Vagina (tissue), 2 donors: ENCODE measurements around the gene TMEM131L. TPM values are rescaled to one million over a fixed set of nuclear protein-coding genes. Genes with fewer than 3 reads are reported as not detected.
A peak's percentile ranks its signal among the peaks of the same experiment; 100 is the strongest.

Source experiments
- DNase-seq, 2 donors: peaks; one replicate each; pipeline ENCODE4 v3.0.0-alpha.2; 2017; ENCODE audit errors: extremely low spot score in 2 of 2
- H3K27ac ChIP-seq: fragments of 200-600 bp; sonication (generic); one replicate; pipeline ENCODE4 v1.5.1; 2019
- H3K27me3 ChIP-seq: fragments of 200-600 bp; sonication (generic); one replicate; pipeline ENCODE4 v1.5.1; 2019
- H3K36me3 ChIP-seq, 2 donors: fragments of 200-600 bp; sonication (generic); one replicate each; pipeline ENCODE4 v1.5.1; 2017 to 2019
- H3K4me1 ChIP-seq: fragments of 200-600 bp; sonication (generic); one replicate; pipeline ENCODE4 v1.5.1; 2019
- H3K4me3 ChIP-seq, 2 donors: fragments of 200-600 bp; sonication (generic); 1 replicate in 1 of 2; 2 replicates in 1 of 2; pipeline ENCODE4 v1.5.1; 2016 to 2019
- H3K9me3 ChIP-seq: fragments of 200-600 bp; sonication (generic); one replicate; pipeline ENCODE4 v1.5.1; 2019
- POLR2A ChIP-seq, 2 donors: fragments of 450-650 bp; IDR thresholded peaks; one replicate each; pipeline ENCODE4 v1.6.1; 2017; ENCODE audit warnings: antibody characterized with exemption in 2 of 2, mild to moderate bottlenecking in 2 of 2, moderate library complexity in 2 of 2
- POLR2AphosphoS5 ChIP-seq, 2 donors: sonication (generic); formaldehyde crosslinking; IDR thresholded peaks; one replicate each; pipeline ENCODE4 v1.9.0; 2017; ENCODE audit warnings: antibody characterized with exemption in 2 of 2, mild to moderate bottlenecking in 2 of 2, low read depth in 1 of 2; ENCODE audit not compliant: insufficient read depth in 1 of 2
- intact Hi-C: fragments of 100-400 bp; cut with DNase I; formaldehyde crosslinking; loops from one replicate; pipeline ENCODE4 v1.15.1; 2023
- total RNA-seq: library from RNA; depleted of rRNA; stranded (reverse); fragments of >200 nt; gene quantifications from one replicate; pipeline ENCODE4 v1.2.3, GENCODE V29; 2016
- TF ChIP-seq, protein P1 (sequence below), 3 experiments: fragments of 450-650 bp in 2 of 3; fragments of 200-600 bp in 1 of 3; sonication (generic) in 1 of 3; IDR thresholded peaks; one replicate each; pipeline ENCODE4 v1.5.1; 2017 to 2019; ENCODE audit warnings: antibody characterized with exemption in 3 of 3, mild to moderate bottlenecking in 2 of 3, moderate library complexity in 2 of 3

TMEM131L gene
- total RNA-seq, 1 donor from 2014 or later, result 17.7 TPM

DNA sequence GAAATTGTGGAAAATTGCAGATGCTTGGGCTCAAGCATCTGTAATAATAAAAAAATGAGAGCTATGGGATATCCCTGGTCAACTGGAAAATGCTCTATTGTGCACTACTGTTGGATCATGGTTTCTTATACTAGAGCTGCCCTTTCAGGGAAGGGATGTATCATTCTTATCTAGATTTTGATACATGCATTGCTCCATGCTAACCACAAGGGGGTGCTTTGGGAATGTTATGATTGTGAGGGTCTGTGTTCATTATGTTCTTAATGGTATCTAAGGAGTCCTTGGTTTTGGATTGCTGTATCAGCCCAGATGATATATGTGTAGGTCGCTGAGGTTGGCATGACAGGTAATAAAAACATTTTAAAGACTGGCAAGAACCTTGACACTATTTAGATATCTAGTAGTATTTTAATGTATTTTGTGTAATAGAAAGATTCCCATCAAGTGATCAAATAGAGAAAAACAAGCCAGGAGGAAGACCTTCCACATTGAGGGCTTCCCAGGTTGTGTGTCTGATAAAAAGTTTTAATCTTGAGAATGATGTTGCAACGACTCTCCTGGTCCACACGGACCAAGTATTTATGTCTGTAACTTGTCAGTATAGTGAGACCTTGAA lies 168.7 kb downstream of the TMEM131L start:
- H3K36me3 ChIP-seq, result peaks cover 0 to 60% of the 10 kb centered on the region in 2 donors

DNA sequence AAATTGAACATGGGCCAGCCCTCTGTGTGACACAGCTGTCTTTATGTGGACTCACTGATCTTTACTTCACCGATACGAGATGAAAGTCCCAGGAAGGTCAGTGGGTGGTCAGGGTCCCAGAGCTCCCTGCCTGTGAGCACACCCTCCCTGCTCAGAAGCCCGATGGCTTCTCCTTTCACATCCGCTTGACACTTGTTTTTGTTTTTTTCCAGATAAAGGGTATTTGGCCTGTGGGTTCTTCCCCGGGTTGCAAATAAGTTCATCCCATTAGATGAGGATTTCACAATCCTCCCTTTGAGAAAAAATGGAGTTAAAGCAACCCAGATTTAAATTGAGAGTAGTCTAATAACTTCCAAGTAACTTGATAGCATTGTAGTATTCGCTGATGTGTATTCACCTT lies 169.7 kb downstream of the TMEM131L start:
- Histone ChIP-seq H3K9me3 (no peaks in the 10 kb centered on the region), H3K27ac (no peak overlapping the region), H3K4me1 (no peaks in the 10 kb centered on the region), H3K27me3 (no peaks in the 10 kb centered on the region), H3K36me3 (peaks cover 0 to 50% of the 10 kb centered on the region in 2 donors), H3K4me3 (no peak overlapping the region)
- no peak for TF ChIP-seq POLR2AphosphoS5 (IDR thresholded peaks at IDR 0.05; ENCODE audit: insufficient read depth in 1 of 2, low read depth in 1 of 2)
- TF ChIP-seq, protein P1, sequence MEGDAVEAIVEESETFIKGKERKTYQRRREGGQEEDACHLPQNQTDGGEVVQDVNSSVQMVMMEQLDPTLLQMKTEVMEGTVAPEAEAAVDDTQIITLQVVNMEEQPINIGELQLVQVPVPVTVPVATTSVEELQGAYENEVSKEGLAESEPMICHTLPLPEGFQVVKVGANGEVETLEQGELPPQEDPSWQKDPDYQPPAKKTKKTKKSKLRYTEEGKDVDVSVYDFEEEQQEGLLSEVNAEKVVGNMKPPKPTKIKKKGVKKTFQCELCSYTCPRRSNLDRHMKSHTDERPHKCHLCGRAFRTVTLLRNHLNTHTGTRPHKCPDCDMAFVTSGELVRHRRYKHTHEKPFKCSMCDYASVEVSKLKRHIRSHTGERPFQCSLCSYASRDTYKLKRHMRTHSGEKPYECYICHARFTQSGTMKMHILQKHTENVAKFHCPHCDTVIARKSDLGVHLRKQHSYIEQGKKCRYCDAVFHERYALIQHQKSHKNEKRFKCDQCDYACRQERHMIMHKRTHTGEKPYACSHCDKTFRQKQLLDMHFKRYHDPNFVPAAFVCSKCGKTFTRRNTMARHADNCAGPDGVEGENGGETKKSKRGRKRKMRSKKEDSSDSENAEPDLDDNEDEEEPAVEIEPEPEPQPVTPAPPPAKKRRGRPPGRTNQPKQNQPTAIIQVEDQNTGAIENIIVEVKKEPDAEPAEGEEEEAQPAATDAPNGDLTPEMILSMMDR (IDR thresholded peaks at IDR 0.05), result no peak
- TF ChIP-seq POLR2A (IDR thresholded peaks at IDR 0.05), result no peak
- intact Hi-C loops, result no loop called here
- DNase-seq, result no peak

More for the DNA sequence above, 168.7 kb downstream of the TMEM131L start:
- no peaks in the 10 kb centered on the region for H3K27me3 ChIP-seq
- H3K4me3 ChIP-seq, result no peak overlapping the region
- DNase-seq, result no peak
- intact Hi-C loops, result no loop called here
- TF ChIP-seq, protein P1 (IDR thresholded peaks at IDR 0.05), result peak in 1 of 3 experiments; percentile 49
- no peak for TF ChIP-seq POLR2AphosphoS5 (IDR thresholded peaks at IDR 0.05; ENCODE audit: insufficient read depth in 1 of 2, low read depth in 1 of 2)
- no peak for TF ChIP-seq POLR2A (IDR thresholded peaks at IDR 0.05)
- no peaks in the 10 kb centered on the region for H3K9me3 ChIP-seq
- H3K4me1 ChIP-seq, result no peaks in the 10 kb centered on the region
- H3K27ac ChIP-seq, result no peak overlapping the region

DNA sequence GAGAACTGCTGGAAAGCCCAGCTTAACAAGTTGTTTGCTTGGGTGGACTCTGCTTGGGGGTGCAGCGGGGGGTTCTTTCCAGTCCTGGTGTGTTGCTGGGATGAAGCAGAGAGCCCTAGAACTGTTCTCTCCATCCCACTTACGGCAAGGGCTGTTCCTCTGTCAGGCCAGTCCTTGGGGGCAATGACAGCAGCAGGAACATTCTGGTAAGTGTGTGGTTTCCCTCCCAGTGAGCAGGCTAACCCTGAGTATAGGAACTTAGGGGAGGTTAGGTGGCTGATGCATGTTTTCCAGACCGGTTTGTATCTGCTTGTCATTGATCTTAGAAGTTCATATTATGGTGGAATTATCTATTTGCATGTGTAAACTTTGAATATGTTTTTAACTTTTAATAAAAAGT lies 171.0 kb downstream of the TMEM131L start:
- TF ChIP-seq, protein P1 (IDR thresholded peaks at IDR 0.05), result no peak
- no peak for TF ChIP-seq POLR2A (IDR thresholded peaks at IDR 0.05)
- TF ChIP-seq POLR2AphosphoS5 (IDR thresholded peaks at IDR 0.05; ENCODE audit: insufficient read depth in 1 of 2, low read depth in 1 of 2), result no peak
- intact Hi-C loops, result no loop called here
- no peaks in the 10 kb centered on the region for H3K27me3 ChIP-seq
- DNase-seq, result no peak
- H3K9me3 ChIP-seq, result no peaks in the 10 kb centered on the region
- H3K27ac ChIP-seq, result no peak overlapping the region
- H3K4me3 ChIP-seq, result no peak overlapping the region
- H3K4me1 ChIP-seq, result no peaks in the 10 kb centered on the region
- H3K36me3 ChIP-seq, result peaks cover 0 to 46% of the 10 kb centered on the region in 2 donors

DNA sequence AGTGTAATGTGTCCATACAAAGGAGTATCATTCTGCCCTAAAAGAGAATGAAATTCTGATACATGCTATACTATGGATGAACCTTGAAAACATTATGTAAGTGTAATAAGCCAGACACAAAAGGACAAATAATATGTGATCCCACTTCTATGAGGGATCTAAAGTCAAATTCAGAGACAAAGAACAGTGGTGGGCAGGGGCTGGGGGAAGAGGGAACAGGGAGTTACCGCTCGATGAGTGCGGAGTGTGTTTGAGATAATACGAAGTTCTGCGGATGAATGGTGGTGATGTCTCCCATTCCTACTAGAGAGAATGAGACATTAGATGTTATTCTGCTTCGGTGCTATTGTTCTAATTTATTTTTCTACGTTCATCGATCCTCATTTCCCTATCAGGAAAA lies 171.9 kb downstream of the TMEM131L start:
- Histone ChIP-seq H3K27ac (no peak overlapping the region), H3K36me3 (peaks cover 0 to 41% of the 10 kb centered on the region in 2 donors), H3K27me3 (no peaks in the 10 kb centered on the region), H3K4me3 (no peak overlapping the region), H3K9me3 (no peaks in the 10 kb centered on the region), H3K4me1 (no peaks in the 10 kb centered on the region)
- intact Hi-C loops, result no loop called here
- DNase-seq, result no peak
- TF ChIP-seq POLR2A (IDR thresholded peaks at IDR 0.05), result no peak
- TF ChIP-seq, protein P1 (IDR thresholded peaks at IDR 0.05), result no peak
- TF ChIP-seq POLR2AphosphoS5 (IDR thresholded peaks at IDR 0.05; ENCODE audit: insufficient read depth in 1 of 2, low read depth in 1 of 2), result no peak

DNA sequence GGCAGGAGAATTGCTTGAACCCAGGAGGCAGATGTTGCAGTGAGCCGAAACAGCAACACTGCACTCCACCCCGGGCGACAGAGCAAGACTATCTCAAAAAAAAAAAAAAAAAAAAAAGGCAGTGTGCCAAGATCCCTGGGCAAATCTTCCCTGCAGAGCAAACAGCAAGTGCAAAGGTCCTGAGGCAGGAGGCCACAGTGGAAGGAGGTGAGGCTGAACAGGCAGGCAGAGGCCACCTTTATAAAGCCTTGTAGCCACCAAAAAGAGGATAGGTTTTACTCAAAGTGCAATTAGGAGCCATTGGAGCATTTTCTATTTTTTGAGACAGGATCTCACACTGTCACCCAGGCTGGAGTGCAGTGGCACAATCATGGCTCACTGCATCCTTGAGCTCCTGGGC lies 172.8 kb downstream of the TMEM131L start:
- DNase-seq, result no peak
- H3K27me3 ChIP-seq, result no peaks in the 10 kb centered on the region
- H3K4me1 ChIP-seq, result no peaks in the 10 kb centered on the region
- TF ChIP-seq, protein P1 (IDR thresholded peaks at IDR 0.05), result no peak
- no peak for TF ChIP-seq POLR2AphosphoS5 (IDR thresholded peaks at IDR 0.05; ENCODE audit: insufficient read depth in 1 of 2, low read depth in 1 of 2)
- H3K9me3 ChIP-seq, result no peaks in the 10 kb centered on the region
- H3K4me3 ChIP-seq, result no peak overlapping the region
- peaks cover 0 to 33% of the 10 kb centered on the region in 2 donors for H3K36me3 ChIP-seq
- intact Hi-C loops, result no loop called here
- no peak overlapping the region for H3K27ac ChIP-seq
